Endodermal cell (in vitro differentiated cells): ENCODE measurements around the gene XCL2. TPM values are rescaled to one million over a fixed set of nuclear protein-coding genes. Genes with fewer than 3 reads are reported as not detected.

Experiments used
- DNase-seq: peaks from one replicate; pipeline ENCODE4 v3.0.0-alpha.2; 2017
- H3K27ac ChIP-seq: 2 replicates; pipeline ENCODE4 v1.5.1; 2013; ENCODE audit warnings: mild to moderate bottlenecking, low read depth, low read length, moderate library complexity
- H3K27me3 ChIP-seq: 2 replicates; pipeline ENCODE4 v1.6.1; 2013; ENCODE audit warnings: mild to moderate bottlenecking, low read length, moderate library complexity; ENCODE audit not compliant: insufficient read depth, control insufficient read depth, poor library complexity, severe bottlenecking
- H3K36me3 ChIP-seq: 2 replicates; pipeline ENCODE4 v1.7.0; 2013; ENCODE audit warnings: mild to moderate bottlenecking, low read length, moderate library complexity; ENCODE audit not compliant: control insufficient read depth, insufficient read depth
- H3K4me1 ChIP-seq: one replicate; pipeline ENCODE4 v1.7.0; 2013; ENCODE audit warnings: low read length; ENCODE audit not compliant: control insufficient read depth, insufficient read depth
- H3K4me3 ChIP-seq: 2 replicates; pipeline ENCODE4 v1.5.1; 2013; ENCODE audit warnings: mild to moderate bottlenecking, low read length, moderate library complexity
- H3K9ac ChIP-seq: 2 replicates; pipeline ENCODE4 v1.6.1; 2013; ENCODE audit warnings: mild to moderate bottlenecking, low read length, moderate library complexity; ENCODE audit not compliant: poor library complexity, severe bottlenecking; ENCODE audit errors: extremely low read depth
- H3K9me3 ChIP-seq: 2 replicates; pipeline ENCODE4 v1.6.1; 2013; ENCODE audit warnings: mild to moderate bottlenecking, low read length, moderate library complexity; ENCODE audit not compliant: control insufficient read depth
- H3K27ac Mint-ChIP-seq: 2 replicates; pipeline ENCODE4 v1.8.0; 2020; ENCODE audit warnings: mixed read lengths
- H3K27me3 Mint-ChIP-seq: 2 replicates; pipeline ENCODE4 v1.8.0; 2021; ENCODE audit warnings: mild to moderate bottlenecking, mixed read lengths; ENCODE audit not compliant: insufficient read depth
- H3K36me3 Mint-ChIP-seq: 2 replicates; pipeline ENCODE4 v1.8.0; 2020; ENCODE audit warnings: low read depth, mixed read lengths
- H3K4me1 Mint-ChIP-seq: 2 replicates; pipeline ENCODE4 v1.8.0; 2020; ENCODE audit warnings: mixed read lengths
- H3K4me3 Mint-ChIP-seq: 2 replicates; pipeline ENCODE4 v1.8.0; 2020; ENCODE audit warnings: mild to moderate bottlenecking, moderate library complexity, mixed read lengths
- H3K9me3 Mint-ChIP-seq: 2 replicates; pipeline ENCODE4 v1.8.0; 2020; ENCODE audit warnings: mild to moderate bottlenecking, mixed read lengths
- WGBS, 2 experiments: methylation state at CpG; one replicate each; pipeline versions ENCODE4 v1.1.5 to v1.1.7; 2013; ENCODE audit warnings: missing lambda C conversion rate in 2 of 2, mixed read lengths in 1 of 2; ENCODE audit not compliant: insufficient coverage in 1 of 2, insufficient read length in 1 of 2; 5-methylcytosine and 5-hydroxymethylcytosine counted together
- total RNA-seq, 2 donors: library from RNA; stranded (reverse); fragmentation: NEBNext Ultra II Directional in 1 of 2; extraction: Animal tissue kit (Norgen Biotek cat#: 25700) in 1 of 2; gene quantifications; 2 replicates in 1 of 2; 3 replicates in 1 of 2; pipeline ENCODE4 v1.2.1, GENCODE V29; 2021
- TF ChIP-seq, protein P1 (sequence below): fragments of 200-600 bp; sonication (generic); conservative IDR thresholded peaks from 2 replicates; pipeline ENCODE4 v1.5.0; 2021; ENCODE audit warnings: antibody characterized with exemption, mild to moderate bottlenecking

The XCL2 gene
- total RNA-seq, 2 donors from 2014 or later: not detected

DNA sequence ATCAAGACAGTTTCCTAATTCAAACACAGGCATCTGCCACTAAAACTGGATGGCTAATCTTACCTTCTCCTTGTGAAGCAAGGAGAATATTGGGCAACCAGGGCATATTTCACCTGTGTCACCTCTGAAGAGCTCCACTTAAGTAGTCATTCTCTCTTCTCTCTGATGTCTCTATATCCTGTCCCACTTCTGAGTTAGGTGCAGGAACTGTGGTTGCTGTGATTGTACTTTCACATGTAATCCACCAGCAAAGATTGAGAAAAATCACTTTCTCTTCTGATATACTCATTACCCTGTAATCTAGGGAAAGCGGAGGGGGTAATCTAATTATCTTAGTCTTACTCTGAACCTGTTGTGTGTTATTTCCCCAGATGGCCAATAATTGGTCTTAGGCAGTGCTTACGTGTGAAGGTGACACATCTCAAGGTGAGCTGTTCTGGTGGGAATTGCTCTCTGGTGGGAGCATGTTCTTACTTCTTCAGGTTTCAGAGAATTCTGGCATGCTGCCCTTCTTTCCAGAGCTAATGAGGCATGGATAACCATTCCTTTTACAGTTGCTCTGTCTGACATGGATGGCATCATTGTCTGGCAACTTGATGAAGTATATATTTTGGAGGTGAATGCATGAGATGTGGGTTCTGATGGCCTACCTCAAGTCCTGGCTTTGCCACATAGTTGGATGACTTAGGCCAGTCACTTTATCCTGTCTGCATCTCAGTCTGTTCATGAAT is 12.0 kb downstream of the XCL2 start:
- Histone ChIP-seq H3K27ac (no peak overlapping the region), H3K27me3 (no peaks in the 10 kb centered on the region), H3K4me1 (no peaks in the 10 kb centered on the region), H3K9ac (no peak overlapping the region), H3K4me3 (no peak overlapping the region), H3K9me3 (no peaks in the 10 kb centered on the region), H3K36me3 (no peaks in the 10 kb centered on the region)
- no peaks in the 10 kb centered on the region for H3K9me3 Mint-ChIP-seq
- H3K36me3 Mint-ChIP-seq: no peaks in the 10 kb centered on the region
- no peaks in the 10 kb centered on the region for H3K27me3 Mint-ChIP-seq
- H3K4me1 Mint-ChIP-seq: peaks cover 7% of the 10 kb centered on the region
- TF ChIP-seq, protein P1, sequence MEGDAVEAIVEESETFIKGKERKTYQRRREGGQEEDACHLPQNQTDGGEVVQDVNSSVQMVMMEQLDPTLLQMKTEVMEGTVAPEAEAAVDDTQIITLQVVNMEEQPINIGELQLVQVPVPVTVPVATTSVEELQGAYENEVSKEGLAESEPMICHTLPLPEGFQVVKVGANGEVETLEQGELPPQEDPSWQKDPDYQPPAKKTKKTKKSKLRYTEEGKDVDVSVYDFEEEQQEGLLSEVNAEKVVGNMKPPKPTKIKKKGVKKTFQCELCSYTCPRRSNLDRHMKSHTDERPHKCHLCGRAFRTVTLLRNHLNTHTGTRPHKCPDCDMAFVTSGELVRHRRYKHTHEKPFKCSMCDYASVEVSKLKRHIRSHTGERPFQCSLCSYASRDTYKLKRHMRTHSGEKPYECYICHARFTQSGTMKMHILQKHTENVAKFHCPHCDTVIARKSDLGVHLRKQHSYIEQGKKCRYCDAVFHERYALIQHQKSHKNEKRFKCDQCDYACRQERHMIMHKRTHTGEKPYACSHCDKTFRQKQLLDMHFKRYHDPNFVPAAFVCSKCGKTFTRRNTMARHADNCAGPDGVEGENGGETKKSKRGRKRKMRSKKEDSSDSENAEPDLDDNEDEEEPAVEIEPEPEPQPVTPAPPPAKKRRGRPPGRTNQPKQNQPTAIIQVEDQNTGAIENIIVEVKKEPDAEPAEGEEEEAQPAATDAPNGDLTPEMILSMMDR: no peak
- no peak overlapping the region for H3K4me3 Mint-ChIP-seq
- 80 to 86% methylated on average over 2 of the region's 2 CpGs for WGBS, 2 experiments
- H3K27ac Mint-ChIP-seq: no peak overlapping the region
- DNase-seq: no peak

DNA sequence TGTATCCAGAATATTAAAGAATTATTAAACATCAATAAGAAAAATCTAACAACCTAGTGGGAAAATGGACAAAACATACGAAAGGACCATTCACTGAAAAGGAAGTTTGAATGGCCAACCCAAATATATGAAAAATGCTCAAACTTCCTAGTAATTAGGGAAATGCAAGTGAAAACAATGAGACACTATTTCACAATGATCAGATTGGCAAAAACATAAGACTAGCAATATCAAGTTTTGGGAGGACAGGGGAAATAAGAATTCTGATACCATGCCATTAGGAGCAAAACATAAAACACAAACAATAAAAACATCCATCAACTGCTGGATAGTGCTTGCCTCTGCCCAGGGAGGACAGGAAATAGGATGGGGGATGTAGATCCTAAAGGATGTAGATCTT is 14.3 kb downstream of the XCL2 start:
- no peak overlapping the region for H3K4me3 ChIP-seq
- H3K9me3 Mint-ChIP-seq: peaks cover 5% of the 10 kb centered on the region
- H3K9me3 ChIP-seq: no peaks in the 10 kb centered on the region
- no peaks in the 10 kb centered on the region for H3K27me3 ChIP-seq
- no peak overlapping the region for H3K4me3 Mint-ChIP-seq
- no peaks in the 10 kb centered on the region for H3K4me1 ChIP-seq
- no peaks in the 10 kb centered on the region for H3K27me3 Mint-ChIP-seq
- no peak overlapping the region for H3K27ac Mint-ChIP-seq
- no peak overlapping the region for H3K9ac ChIP-seq
- peaks cover 7% of the 10 kb centered on the region for H3K4me1 Mint-ChIP-seq
- WGBS, 2 experiments: 90 to 100% methylated on average over 1 of the region's 1 CpG
- peaks cover 2% of the 10 kb centered on the region for H3K36me3 Mint-ChIP-seq
- TF ChIP-seq, protein P1: no peak
- no peaks in the 10 kb centered on the region for H3K36me3 ChIP-seq
- DNase-seq: no peak
- H3K27ac ChIP-seq: no peak overlapping the region

DNA sequence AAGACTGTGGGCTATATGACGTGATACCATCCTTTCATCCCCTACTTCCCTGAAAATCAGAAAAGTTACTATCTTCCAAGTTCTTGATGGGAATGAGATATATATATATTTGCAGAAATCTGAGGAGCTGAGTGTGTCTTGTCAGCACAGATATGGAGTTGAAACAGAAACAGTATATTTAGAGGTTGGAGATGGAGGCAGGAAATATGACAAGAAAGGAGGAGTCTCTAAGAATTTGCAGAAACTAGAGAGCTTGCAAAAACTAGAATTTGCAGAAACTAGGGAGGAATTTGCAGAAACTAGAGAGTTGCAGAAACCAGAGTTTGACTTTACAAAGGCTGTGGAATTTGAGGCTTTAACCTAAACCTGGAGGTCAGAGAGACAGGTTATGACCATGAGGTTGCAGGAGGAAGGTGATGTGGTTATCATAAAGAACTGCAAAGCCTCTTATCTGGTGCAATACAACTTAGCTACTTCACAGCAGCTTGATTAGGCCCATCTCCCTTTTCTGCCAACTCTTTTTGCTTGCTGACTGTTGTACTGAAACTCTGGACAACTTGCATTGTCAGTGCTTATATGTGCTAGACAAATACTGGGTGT is 22.3 kb downstream of the XCL2 start:
- TF ChIP-seq, protein P1: no peak
- peaks cover 16% of the 10 kb centered on the region for H3K36me3 Mint-ChIP-seq
- H3K27me3 Mint-ChIP-seq: no peaks in the 10 kb centered on the region
- peaks cover 19% of the 10 kb centered on the region for H3K9me3 Mint-ChIP-seq
- no peaks in the 10 kb centered on the region for H3K36me3 ChIP-seq
- no peak overlapping the region for H3K27ac ChIP-seq
- H3K4me3 Mint-ChIP-seq: no peak overlapping the region
- no peaks in the 10 kb centered on the region for H3K4me1 ChIP-seq
- peaks cover 26% of the 10 kb centered on the region for H3K4me1 Mint-ChIP-seq
- no peak overlapping the region for H3K4me3 ChIP-seq
- peaks cover 13% of the 10 kb centered on the region for H3K9me3 ChIP-seq
- H3K27me3 ChIP-seq: no peaks in the 10 kb centered on the region
- no peak overlapping the region for H3K9ac ChIP-seq
- WGBS, 2 experiments: 100% methylated on average over 1 of the region's 1 CpG; no CpG with 5 or more reads in 1 of the 2 experiments
- no peak for DNase-seq
- no peak overlapping the region for H3K27ac Mint-ChIP-seq
